Skeletal muscle cell (primary cell): ENCODE data around the gene ANKRD55.
A peak's percentile ranks its signal among the peaks of the same experiment; 100 is the strongest.
"Not testable (repeated sequence)": the region's sequence is repeated elsewhere in the genome, so short reads cannot be mapped to it uniquely, and the experiment has no call there.

Source experiments
- DNase-seq: peaks from one replicate; pipeline ENCODE4 v3.0.0-alpha.2; 2010; ENCODE audit warnings: low read depth
- H3K4me3 ChIP-seq: 2 replicates; pipeline ENCODE4 v1.5.1; 2011; ENCODE audit warnings: low read depth, mild to moderate bottlenecking, control low read depth, low read length, moderate library complexity

ANKRD55 gene

DNA sequence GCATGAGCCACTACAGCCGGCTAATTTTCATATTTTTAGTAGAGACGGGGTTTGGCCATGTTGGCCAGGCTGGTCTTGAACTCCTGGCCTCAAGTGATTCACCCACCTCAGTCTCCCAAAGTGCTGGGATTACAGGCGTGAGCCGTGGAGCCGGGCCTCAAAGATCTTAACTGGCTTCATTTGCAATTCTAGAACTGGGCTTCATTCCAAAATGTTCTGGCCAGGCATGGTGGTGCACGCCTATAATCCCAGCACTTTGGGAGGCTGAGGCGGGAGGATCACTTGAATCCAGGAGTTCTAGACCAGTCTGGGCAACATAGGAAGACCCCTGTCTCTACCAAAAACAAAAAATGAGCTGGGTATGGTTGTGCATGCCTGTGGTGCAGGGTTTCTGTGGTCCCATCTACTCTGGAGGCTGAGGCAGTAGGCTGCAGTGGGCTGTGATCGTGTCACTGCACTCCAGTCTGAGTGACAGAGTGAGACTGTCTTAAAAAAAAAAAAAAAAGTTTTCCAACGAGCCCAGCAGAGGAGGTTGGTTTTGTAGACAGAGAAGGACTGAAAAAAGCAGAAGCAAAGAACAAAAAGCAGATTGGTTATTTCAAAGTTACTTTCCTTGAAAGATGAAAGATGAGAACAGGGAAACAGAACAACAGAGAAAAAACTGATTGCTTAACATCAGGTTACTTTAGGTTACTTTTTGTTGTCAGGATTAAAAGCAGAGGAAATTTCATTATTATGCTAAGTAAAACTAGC, 78.2 kb downstream of the ANKRD55 start:
- DNase-seq: no peak
- no peak overlapping the region for H3K4me3 ChIP-seq

DNA sequence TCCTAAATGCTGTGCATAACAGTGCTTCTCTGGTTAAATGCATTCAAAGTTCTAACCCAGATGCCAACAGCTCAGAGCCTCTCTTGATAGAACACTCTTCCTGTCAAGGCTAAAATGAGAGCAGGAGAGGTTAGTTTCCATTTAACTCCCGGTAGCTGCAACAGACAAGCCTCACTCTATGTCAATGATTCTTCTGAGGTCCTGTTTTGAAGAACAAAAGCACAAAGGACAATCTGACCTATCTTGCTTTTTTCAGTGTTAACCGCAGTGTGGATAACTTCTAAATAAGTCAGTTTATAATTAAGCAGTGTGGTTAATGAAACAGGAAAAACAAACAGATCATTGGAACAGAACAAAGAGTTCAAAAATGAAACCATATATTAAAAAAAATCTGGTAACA, 80.7 kb downstream of the ANKRD55 start:
- no peak overlapping the region for H3K4me3 ChIP-seq
- no peak for DNase-seq

- not testable (repeated sequence) for H3K4me3 ChIP-seq, DNase-seq
Observed at GRCh38 chr5:56150756-56151155, 82.4 kb downstream of the ANKRD55 start.

GRCh38 chr5:56148453-56148971, 84.6 kb downstream of the ANKRD55 start:
- H3K4me3 ChIP-seq: no peak overlapping the region
- DNase-seq: no peak

DNA sequence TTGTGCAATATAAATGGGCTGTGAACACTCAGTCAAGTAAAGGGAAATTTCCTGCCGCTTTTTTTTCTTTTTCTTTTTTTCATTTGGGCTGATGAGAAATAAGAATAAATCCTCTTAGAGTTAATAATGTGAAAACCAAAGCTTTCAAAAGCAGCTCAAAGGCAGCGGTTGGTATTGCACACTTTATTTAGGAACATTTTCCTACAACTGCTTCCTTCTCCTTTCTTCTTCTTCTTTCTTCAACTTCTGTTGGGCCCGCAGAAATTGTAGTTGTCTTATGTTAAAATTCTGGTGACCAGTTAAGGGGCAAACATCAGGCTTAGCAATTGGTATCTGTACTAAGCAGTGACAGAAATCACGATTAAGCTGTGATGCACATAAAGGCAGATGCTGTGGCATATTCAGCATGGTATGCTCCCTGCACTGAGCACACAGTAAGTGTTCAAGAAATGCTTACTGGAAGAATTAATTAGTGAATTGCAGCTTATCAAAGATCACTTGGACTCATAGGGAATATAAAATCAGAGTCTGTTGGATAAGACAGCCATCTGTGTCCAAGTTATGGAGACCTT, 85.4 kb downstream of the ANKRD55 start:
- no peak for DNase-seq
- H3K4me3 ChIP-seq: no peak overlapping the region

GRCh38 chr5:56147106-56147505, 86.0 kb downstream of the ANKRD55 start:
- no peak for DNase-seq
- no peak overlapping the region for H3K4me3 ChIP-seq

DNA sequence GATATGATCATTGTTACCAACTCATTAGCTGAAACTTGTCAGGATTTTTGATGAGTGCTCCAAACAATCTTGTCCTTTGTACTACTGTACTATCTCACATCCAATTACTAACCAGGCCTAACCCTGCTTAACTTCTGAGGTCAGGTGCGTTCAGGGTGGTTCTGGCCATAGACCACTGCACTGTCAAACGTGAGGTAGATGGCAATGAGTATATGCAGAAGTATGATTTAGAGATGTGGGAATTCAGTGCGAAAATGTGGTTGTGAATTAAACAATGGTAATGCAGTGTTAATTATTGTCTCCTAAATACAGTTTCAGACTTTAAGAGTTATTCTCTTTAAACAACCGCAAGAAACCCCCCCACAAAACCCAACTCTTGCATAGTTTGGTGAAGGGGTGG, 86.5 kb downstream of the ANKRD55 start:
- DNase-seq: no peak
- no peak overlapping the region for H3K4me3 ChIP-seq

DNA sequence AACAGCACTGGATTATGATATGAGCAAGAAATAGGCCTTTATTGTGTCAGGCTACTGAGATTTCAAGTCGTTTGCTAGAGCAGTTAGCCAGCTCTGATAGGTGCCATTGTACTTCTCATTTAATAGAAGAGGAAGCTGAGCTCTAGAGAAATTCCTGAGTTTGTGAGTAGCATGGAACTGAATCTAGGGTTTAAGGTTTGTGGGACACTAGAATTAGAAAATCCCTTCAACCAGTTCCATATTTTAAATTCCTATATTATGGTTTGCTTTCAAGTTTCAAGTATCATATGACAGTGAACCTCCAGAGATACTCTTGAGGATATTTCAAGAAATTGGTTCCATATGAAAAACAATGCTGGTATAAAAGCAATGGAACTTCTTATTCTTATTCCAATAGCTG, 87.6 kb downstream of the ANKRD55 start:
- H3K4me3 ChIP-seq: no peak overlapping the region
- no peak for DNase-seq

- no peak for DNase-seq
- no peak overlapping the region for H3K4me3 ChIP-seq
Observed at GRCh38 chr5:56145106-56145505, 88.0 kb downstream of the ANKRD55 start.

GRCh38 chr5:56144211-56144610, 88.9 kb downstream of the ANKRD55 start:
- DNase-seq: no peak
- no peak overlapping the region for H3K4me3 ChIP-seq

- no peak for DNase-seq
- H3K4me3 ChIP-seq: no peak overlapping the region
Observed at GRCh38 chr5:56143373-56143714, 89.8 kb downstream of the ANKRD55 start.

GRCh38 chr5:56142614-56143372, 90.3 kb downstream of the ANKRD55 start:
- no peak for DNase-seq
- H3K4me3 ChIP-seq: no peak overlapping the region

DNA sequence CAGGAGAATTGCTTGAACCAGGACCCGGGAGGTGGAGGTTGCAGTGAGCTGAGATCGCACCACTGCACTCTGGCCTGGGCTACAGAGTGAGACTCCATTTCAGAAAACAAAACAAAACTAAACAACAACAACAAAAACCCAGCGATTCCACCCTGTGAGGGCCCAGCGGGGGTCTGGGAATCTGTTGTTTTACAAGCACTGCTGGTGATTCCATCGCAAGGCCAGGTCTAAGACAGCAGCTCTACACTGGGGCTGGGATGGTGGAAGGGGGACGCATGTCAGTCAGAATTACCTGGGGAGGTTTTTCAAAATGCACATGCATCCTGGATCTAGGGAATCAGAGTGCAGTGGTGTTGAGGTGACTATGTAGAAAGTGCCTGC, 90.9 kb downstream of the ANKRD55 start:
- no peak overlapping the region for H3K4me3 ChIP-seq

GRCh38 chr5:56140073-56140472, 93.1 kb downstream of the ANKRD55 start:
- H3K4me3 ChIP-seq: no peak overlapping the region
- no peak for DNase-seq

More for the DNA sequence above, 90.9 kb downstream of the ANKRD55 start:
- DNase-seq: no peak

DNA sequence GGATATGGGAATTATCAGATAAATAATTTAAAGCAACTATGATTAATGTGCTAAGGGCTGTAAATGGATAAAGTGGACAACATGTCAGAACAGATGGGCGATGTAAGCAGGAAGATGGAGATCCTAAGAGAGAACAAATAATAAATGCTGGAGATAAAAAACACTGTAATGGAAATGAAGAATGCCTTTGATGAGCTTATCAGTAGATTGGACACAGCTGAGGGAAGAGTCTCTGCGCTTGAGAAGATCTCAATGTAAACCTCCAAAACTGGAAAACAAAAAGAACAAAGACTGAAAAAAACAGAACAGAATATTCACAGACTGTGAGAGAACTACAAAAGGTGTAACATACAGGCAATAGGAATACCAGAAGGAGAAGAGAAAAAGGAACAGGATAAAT, 102.5 kb downstream of the ANKRD55 start:
- DNase-seq: no peak
- no peak overlapping the region for H3K4me3 ChIP-seq

DNA sequence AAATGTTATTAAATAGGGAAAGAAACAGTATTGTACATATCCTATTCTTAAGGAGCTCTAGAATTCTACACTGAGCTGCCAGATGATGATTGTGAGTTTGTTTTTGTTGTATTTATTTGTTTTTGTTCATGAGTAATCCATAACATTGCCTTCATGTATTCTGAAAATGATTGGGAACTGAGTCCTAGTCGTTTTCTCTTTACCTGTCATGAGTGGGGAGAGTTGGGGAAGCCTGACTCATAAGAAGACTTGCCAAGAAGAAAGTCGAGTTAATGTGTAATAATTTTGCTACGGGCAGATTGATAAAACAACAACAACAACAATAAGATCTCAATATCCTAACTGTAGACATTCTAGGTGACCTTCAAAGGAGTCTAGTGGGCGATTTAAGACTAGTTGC, 103.8 kb downstream of the ANKRD55 start:
- no peak for DNase-seq
- H3K4me3 ChIP-seq: no peak overlapping the region

DNA sequence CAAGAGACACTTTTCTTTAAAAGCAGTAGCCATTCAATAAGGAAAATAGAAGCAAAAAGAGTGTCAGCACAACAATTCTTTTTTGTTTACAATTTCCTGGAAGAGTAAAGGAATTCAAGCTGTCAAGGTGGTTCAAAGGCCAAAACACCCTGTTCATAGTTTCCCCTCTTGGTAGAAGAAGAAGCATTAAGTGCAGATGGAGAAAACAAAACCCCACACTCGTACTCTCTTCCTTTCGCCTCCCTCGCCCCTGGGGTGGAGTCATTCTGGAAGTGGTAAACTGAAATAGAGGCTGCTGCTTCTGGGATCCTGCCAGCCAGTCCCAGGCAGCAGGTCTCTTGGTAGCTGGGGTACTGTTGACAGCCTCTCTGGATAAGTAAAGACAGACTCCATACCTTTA, 105.0 kb downstream of the ANKRD55 start:
- DNase-seq: no peak
- H3K4me3 ChIP-seq: no peak overlapping the region

- no peak for DNase-seq
- H3K4me3 ChIP-seq: no peak overlapping the region
Observed at GRCh38 chr5:56126487-56127179, 106.5 kb downstream of the ANKRD55 start.

GRCh38 chr5:56123531-56124243, 109.4 kb downstream of the ANKRD55 start:
- DNase-seq: peak; percentile 98
- no peak overlapping the region for H3K4me3 ChIP-seq
